HG02884 (cell line): Measurements from ENCODE around the gene PLA2G2D.

Source experiments
- ATAC-seq: cut with Tn5 transposase; IDR thresholded peaks from one replicate; pipeline ENCODE4 v1.9.1; 2021; ENCODE audit warnings: mild to moderate bottlenecking, moderate library complexity; ENCODE audit not compliant: unreplicated experiment

Gene PLA2G2D

DNA sequence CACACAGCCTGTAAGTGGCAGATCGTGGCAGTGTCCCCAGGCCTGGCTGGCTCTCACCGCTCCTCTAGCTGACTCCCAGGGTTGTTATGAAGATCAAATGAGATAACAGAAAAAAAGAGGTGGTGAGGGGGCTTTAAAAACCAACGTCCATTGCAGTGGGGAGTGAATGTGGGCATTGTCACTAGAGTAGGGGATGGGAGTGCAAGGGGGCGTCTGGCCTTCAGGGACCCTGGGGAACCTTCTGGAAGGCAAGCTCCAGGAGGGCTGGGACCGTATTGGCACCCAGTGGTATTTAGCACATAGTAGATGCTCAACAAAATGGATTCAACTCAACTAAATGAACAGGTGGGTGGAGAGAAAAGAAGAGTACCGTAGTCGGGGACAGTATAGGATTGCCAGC lies 3.4 kb downstream of the PLA2G2D start:
- ATAC-seq = no peak

DNA sequence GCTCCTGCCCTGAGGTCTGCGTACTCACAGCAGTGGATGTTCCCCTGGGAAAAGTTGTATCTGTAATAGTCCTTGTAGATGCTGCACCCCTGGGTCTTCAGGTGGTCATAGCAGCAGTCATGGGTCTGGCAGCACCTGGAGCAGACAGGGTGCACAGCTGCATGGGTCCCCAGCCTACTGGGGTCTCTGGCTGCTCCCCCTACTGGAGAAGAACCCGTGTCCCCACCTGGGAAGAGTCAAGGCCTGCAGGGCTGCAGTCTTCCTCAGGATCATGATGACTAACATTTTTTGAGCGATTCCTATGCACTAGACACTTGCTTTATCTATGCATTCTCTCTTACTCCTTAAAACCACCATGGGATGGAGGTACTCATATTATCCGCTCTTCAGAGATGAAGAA lies 3.9 kb downstream of the PLA2G2D start:
- no peak for ATAC-seq

DNA sequence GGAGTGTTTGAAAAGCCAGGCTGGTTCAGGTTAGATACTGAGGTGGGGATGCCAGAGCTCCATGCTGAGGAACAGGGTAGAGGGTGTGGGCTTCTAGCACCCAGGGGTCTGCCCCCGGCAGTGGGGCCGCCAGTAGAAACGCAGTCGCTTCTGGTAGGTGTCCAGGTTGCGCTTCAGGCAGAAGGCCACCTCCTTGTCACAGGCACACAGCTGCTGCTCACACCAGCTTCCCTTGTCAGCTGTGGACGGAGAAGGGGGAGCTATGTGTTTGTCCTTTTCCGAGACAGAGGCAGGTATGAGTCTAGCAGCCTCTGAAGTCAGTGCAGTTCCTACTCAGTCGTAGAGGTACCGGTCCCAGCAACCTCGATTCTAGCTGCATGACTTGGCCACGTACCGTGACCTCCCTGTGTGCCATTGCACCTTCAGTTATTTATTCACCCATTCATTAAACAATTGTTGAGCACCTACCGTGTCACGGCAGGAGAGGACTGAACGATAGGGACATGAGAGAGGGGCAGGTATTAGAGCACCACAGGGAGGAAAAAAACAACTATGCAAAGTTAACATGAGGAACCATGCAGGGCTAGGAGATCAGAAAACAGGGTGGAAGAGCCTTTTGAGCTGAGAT lies 5.2 kb downstream of the PLA2G2D start:
- ATAC-seq = no peak

DNA sequence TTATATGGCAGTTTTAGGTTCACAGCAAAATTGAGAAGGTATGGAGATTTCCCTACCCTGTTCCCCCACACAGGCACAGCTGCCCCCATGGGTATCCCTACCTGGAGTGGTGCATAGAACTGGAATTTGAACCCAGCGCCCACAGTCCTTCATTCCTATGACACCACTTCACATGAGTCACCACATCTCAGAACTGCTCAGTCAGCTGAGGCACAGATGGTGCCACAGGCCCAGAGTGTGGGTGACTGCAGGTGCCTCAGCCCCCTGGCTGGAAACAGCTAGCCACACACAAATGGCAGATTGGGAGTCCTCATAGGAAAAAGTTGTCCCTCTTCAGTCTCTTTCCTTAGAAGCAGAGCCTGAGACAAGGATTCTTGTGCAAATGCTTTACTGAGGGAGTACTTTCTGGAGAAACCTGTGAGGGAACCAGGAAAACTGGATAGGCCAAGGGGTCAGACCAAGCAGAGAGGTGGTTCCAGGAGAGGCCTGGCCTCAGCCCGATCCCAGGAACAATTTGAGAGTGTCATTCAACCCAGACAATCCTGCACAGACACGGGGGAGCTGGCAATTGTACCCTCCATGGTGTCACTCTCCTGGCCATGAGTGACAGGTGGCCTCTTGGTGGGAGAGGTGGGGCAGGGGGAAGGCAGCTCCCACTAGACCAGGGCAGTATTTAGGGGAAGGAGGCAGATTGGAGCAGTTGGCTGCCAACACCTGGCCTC lies 6.9 kb downstream of the PLA2G2D start:
- no peak for ATAC-seq

DNA sequence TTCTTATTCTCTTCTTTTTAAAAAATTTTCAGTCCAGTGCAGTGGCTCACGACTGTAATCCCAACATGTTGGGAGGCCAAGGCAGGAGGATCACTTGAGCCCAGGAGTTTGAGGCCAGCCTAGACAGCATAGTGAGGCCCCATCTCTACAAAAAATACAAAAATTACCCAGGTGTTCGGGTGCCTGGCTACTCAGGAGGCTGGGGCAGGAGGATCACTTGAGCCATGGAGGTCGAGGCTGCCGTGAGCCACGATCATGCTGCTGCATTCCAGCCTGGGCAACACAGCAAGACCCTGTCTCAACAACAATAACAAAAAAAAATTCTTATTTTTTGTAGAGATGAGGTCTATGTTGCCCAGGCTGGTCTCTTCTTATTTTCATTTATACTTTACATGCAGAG lies 7.9 kb downstream of the PLA2G2D start:
- ATAC-seq = no peak

DNA sequence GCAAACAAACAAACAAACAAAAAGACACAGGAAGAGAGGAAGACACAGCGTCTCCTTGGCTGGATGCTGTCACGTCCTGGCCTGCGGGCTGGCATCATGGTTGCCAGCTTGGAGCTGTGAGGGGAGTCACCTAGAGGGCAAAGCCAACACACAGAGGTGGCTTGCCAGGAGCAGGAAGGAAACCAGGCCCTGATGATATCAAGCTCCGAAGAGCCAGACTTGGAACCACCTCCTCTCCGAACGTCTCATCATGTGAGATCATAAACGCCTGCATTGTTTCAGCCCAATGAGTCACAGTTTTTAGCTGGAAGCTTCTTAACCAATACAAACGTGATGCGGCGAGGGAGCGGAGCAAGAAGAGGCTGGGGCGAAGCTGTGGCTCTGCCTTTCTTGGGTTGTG lies 8.7 kb downstream of the PLA2G2D start:
- ATAC-seq = no peak

DNA sequence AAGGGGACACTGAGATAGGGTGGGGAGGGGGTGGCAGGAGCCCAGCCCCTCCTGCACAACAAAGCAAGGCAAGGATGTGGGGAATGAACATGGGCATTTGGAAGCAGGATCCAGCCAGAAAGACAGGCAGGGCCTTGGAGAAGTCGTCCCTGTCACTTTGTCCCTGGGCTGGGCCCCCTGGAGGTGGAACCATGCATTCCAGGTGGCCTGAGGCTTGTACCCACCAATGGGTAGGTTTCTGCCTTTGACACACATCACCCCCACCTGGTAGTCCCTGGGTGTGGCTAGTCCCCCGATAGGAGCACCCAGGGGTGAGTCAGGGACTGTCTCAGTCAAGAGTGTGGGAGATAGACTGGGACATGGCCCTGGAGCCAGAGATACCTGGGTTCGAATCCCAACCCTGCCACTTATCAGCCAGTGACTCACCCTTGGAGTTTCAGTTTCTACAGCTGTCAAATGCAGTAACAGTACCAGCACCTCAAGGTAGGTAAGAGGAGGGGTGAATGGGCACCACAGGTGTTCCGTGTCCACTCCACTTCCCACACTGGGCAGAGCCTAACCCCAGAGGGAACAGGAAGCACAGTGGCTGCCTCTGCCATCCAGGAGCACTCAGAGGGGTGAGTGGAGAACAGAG lies 10.0 kb downstream of the PLA2G2D start:
- ATAC-seq = no peak

DNA sequence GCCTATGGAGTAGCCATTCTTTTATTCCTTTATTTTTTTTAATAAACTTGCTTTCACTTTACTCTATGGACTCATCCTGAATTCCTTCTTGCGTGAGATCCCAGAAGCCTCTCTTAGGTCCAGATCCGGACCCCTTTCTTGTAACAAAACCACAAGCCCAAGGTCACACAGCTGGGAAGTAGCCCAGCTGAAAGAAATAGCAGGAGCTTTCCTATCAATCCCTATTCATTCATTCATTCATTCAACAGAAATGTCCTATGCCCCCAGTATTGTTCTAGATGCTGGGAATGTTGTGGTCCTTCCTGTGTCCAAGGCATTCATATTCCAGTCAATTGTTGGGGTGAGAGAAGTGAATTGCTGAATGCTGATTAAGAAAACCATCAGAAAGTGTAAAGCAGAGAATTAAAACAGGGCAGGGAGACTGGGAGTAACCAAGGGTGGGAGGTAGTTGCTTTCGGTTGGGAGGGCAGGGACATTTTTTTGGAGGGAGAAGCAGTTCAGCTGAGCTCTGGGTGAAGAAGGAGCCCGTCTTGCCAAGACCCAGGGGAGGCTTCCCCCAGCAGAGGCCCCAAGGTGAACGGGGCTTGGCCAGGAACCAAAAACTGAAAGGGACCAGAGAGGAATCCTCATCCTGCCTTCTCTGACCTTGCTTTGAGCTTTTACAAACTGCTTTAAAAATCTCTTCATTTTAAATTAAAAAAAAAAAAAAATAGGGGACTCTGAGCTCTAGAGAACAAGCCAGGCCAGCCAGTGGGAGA lies 10.8 kb downstream of the PLA2G2D start:
- ATAC-seq = no peak

DNA sequence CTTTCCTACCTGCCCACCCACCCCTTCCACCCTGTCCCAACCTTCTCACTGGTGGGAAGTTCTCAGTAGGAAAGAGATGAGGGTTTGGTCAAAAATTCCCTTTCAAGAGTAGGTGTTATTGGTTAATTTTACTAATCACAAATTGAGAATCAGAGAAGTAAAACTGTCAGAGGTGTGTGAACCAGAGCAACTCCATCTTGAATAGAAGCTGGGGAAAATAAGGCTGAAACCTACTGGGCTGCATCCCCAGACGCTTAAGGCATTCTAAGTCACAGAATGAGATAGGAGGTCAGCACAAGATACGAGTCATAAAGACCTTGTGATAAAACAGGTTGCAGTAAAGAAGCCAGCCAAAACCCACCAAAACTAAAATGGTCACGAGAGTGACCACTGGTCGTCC lies 11.5 kb downstream of the PLA2G2D start:
- ATAC-seq = no peak

DNA sequence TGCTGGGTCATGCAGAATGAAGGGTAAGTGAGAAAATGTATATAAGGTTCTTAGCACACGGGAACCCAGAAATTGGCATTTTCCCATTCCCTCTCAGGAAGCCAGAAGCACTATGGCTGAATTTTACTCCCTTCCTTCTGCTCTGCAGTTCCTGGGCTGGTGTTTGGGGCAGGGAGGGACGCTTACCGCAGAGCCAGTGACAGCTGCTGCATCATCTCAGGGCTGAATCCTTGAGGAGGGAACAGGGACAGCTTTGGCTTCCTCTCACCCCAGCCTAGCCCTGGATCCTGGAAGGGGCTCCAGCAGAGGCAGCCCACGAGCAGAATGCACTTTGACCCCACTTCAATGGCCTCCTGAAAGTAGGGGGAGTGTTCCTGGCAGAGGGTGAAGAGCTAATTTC lies 12.0 kb downstream of the PLA2G2D start:
- no peak for ATAC-seq

DNA sequence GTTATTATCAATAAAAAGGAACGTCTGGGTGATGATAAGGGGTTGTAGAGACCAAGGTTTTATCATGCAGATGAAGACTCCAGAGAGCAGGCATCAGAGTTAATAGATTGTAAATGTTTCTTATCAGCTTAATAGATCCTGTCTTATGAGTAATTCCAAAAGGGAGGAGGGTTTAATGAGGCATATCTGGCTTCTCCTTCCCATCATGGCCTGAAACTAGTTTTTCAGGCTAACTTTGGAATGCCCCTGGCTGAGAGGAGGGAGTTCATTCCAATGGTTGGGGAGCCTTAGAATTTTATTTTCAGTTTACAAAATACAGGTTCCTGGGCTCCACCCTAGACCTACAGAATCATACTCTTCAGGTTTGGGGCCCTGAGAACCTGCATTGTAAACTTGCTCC lies 13.5 kb downstream of the PLA2G2D start:
- no peak for ATAC-seq

DNA sequence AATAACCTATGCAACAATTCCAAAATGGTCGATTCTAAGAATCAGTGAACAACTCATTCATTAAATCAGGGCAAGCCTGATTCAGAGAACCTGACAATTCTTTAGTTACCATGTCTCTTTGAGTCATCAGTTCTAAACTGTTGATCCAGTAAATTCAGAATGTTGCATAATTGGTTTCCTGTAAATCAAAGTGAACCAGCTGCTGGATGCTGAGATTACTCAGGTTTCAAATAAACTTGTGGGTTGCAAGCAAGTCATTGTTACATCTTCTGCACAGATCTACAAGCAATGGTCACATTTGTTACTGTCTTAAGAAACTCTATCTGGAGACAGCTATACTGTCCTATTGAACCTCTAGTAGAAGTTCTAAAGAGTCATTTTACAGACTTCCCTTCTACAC lies 16.5 kb downstream of the PLA2G2D start:
- ATAC-seq = no peak

DNA sequence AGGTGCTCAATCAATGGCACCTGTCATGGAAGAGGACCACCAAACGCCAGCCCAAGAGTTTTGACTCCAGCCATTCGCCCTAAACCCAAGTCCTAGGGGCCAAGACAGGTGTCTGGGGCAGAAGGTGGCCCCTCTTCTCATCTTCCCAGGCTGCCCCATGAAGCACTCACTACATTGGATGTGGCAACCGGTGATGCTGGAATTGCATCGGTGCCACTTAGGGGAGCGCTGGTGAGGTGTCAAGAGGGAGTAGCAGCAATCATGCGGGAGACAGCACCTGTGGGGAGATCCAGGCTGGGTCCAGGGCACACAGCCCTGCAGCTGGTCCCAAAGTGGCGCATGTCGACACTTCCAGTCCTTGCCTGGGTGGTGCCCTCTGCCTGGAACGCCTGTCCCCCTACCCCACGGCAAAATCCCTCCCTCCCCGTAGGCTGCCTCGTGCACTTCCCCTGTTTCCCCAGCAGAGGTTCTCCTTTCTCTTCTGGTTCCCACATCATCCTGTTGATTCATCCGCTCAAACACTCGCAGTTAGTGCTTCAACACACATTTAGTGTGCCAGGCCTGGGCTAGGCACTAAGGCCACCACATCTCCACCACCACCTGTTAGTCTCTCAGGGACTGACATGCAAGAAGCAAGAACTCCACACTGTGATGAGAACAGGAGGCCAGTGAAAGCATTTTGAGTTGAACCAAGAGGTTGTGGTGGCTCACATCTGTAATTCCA lies 18.5 kb downstream of the PLA2G2D start:
- no peak for ATAC-seq

DNA sequence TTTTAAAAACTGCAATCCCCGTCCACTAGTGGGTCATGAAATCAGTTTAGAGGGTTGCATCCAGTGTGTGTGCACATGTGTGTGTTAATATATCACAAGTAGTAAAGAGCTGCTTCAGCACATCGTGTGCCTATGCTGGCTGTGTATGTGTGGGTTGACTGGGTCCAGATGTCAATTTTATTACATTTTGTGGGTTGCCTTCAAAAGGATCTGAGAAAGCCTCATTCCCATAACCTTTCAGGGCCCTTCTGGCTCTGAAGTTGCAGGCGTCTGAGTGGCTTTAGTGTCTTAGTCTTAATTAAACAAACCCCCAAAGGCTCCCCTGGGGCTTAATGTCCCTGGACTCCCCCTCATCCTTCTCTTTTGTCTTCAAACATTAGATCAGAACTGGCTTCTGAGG lies 19.8 kb downstream of the PLA2G2D start:
- ATAC-seq = no peak

DNA sequence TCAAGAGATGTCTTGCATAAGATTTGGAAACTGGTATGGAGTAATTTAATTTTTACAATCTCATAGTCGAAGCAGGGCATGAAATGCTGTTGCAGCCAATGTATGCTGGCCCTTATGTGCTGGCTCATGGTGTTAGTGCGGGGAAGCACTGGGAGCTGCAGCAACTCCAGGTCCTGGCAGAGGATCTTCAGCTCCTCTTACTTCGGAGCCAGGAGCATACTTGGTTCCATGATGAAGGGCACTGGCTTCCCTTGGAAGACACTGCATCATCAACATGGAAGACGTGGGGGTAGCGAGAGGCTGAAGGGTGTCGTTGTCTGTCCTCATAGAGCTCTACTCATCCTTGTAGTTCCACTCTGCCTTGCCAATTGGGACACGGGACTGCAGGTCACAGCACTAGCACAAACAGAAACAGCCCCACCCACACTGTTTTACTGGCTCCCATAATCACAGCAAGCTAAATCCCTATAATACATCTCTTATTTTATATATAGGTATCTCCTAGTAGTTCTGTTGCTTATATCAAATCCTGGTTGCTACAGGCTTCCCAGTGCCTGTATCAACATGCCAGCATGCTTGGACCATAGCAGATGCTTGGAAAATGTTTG lies 22.4 kb downstream of the PLA2G2D start:
- ATAC-seq = no peak

DNA sequence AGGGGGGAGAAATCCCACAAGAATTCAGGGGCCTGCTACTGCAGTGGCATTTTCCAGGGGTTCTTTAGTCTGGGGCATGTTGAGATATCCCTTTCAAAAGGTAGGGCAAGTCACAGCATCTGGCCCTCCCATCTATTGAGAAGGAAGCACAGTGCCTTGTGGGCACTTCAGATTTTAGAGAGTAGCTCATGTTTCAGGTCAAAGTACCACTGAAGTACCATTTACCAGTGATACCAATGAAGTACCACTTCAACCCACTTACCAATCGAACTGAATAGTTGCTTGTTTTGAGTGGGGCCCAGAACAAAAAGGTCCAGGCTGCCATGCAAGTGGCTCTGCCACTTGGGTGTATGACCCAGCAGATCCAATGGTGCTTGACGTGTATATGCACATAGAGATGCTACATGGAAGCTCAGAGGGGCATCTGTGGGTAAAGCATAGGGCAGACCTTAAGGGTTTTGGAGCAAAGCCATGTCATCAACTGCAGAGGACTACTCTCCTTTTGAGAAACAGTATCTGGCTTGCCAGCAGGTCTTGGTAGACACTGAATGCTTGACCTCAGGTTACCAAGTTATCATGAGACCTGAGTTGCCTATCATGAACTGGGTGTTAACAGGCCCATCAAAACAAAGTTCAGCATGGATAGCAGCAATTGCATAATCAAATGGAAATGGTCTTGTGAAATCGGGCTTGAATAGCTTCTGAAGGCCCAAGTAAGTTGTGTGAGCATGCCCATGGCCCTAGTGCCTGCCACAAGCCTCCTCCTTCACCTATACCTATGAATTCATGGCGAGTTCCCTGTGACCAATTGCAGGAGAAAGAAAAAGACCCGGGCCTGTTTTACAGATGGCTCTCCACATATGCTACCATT lies 23.5 kb downstream of the PLA2G2D start:
- ATAC-seq = no peak

DNA sequence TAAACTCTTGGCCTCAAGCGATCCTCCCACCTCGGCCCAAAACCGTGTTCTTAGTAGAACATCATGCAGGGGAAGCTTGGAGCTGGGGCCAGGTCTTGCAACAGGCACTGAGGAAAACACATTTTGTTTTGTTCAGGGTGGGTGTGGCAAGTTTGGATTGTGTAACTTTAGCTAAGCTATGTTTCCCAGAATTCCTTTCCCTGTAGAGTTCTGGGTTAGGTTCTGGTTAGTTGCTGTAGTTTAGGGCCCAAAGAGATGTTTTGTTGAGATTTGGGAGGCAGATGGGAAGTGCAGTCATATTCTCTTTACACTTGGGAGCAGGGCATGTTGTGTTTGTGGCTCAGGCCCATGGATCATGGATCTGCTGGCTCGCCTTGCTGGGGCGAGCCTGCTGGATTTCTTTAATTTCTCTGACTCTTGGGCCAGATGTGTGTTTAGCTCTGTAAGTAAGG lies 25.4 kb downstream of the PLA2G2D start:
- no peak for ATAC-seq

DNA sequence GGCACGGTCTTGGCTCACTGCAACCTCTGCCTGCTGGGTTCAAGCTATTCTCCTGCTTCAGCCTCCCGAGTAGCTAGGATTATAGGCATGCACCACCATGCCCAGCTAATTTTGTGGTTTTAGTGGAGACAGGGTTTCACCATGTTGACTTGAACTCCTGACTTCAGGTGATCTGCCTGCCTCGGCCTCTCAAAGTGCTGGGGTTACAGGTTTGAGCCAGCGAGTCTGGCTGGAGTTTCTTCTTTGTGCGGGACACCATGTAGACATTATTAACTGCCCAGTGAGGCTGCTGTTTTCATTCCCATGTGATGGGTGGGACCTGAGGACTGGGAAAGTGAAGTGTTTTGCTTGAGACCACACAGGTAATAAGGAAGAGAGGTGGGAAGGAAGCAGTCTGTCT lies 26.0 kb downstream of the PLA2G2D start:
- no peak for ATAC-seq

DNA sequence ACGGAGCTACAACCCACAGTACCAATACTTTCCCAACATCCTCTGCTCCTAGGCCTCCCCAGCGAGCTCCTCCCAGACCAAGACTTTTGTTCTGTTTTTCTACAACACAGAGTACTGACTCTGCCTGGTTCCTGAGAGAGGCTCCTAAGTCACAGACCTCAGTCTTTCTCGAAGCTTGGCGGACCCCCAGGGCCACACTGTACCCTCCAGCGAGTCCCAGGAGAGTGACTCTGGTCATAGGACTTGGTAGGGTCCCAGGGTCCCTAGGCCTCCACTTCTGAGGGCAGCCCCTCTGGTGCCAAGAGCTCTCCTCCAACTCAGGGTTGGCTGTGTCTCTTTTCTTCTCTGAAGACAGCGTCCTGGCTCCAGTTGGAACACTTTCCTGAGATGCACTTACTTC lies 28.7 kb downstream of the PLA2G2D start:
- ATAC-seq = no peak

DNA sequence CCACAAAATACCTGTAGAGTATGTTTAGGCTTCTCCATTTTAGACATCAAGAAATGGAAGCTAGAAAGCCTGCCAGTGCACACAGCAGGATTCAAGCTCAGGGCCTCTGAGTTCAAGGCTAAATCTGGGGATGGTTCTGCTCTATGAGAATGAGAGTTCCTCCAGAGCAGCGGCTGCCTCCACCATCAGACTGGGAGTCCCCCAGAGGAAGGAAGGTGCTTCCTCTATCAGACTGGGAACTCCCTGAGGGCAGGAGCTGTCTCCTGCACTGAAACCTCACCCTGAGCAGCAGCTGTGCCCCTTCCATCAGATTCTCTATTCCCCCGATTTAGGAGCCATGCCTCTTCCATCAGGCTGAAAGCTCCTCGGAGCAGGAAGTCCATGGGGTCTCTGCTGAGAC lies 29.2 kb downstream of the PLA2G2D start:
- ATAC-seq = no peak
